HG03060 (cell line): Measurements from ENCODE around the gene IFNL3.

Experiments used
- ATAC-seq: cut with Tn5 transposase; IDR thresholded peaks from one replicate; pipeline ENCODE4 v1.9.1; 2021; ENCODE audit warnings: low read depth, moderate number of reproducible peaks; ENCODE audit not compliant: unreplicated experiment

Gene IFNL3

DNA sequence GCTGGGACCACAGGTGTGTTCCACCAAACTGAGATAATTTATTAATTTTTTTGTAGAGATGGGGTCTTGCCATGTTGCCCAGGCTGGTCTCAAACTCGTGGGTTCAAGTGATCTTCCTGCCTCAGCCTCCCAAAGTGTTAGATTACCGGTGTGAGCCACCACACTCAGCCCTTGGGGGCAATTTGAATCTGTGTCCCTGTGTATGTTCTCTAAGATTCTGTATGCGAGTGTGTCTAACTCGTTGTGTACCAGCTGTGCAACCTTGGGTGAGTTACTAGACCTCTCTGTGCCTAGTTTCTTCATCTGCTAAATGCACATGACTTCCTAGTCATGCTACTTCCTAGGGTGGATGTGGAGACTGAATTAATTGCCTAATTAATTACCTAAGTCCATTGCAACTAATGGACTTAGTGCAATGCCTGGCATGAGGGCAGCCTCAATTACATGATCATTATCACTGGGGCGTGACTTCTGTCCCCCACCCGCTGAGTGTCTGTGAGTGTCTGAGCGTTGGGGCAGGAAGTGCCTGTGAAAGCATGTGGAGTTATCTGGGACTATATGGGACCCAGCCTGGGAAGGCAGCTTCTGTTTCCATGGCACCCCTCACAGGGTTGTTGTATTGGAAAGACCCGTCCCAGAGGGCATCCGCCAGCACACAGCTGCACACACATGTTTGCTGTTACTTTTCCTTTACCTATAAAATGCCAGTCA, 49.8 kb downstream of the IFNL3 start:
- no peak for ATAC-seq

DNA sequence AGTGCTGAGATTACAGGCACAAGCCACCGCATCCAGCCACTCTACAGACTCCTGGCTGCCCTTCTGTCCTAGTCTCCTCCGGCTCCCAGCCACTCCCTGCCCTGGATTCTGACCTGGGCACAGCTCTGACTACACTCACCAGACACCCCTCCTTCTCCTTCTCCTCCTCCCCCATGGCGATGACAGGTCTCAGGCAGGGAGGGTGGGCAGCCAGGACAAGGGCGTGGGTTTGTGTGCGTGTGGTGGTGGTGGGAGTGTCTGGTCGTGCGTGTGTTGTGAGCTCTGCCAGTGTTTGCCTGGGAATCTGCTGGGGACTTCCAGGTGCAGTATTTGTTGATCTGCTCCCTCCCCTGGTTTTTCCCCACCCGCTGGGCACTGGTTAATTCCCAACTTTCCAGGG, 51.0 kb downstream of the IFNL3 start:
- ATAC-seq, result no peak
